ENCODE results near the gene B3GAT1.
A peak's percentile ranks its signal among the peaks of the same experiment; 100 is the strongest.

Gene B3GAT1

GRCh38 chr11:134394311-134394710, 17.7 kb downstream of the B3GAT1 start:
- H3K27ac Mint-ChIP-seq = no peak overlapping the region

DNA sequence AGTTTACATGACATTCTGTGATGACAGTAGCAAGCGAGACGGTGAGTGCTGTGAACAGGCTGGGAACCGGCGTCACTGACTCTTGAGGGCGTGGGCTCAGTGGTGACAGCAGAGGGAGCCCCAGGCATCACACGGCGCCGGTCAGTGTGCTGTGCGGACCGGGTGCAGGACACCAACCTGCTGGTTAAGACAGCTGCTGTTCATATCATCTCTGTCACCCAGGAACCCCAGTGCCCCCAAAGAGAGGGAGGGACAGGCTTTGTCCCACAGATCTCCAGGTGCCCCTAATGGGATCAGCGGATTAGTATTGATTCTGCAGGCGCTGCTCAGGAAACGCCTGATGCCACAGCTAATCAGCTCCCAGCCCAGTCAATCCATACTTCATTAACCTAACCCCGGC, 18.4 kb downstream of the B3GAT1 start:
- Mint-ChIP-seq H3K9me3 (no peaks in the 10 kb centered on the region), H3K36me3 (ENCODE audit: low read depth) (no peaks in the 10 kb centered on the region), H3K27ac (no peak overlapping the region), H3K4me1 (ENCODE audit: low read depth) (no peaks in the 10 kb centered on the region), H3K27me3 (peaks cover 22% of the 10 kb centered on the region), H3K4me3 (no peak overlapping the region)
- no peak for DNase-seq

More at GRCh38 chr11:134394311-134394710, 17.7 kb downstream of the B3GAT1 start:
- no peaks in the 10 kb centered on the region for H3K4me1 Mint-ChIP-seq (ENCODE audit: low read depth)
- peaks cover 17% of the 10 kb centered on the region for H3K27me3 Mint-ChIP-seq
- no peaks in the 10 kb centered on the region for H3K9me3 Mint-ChIP-seq
- no peak for DNase-seq
- H3K4me3 Mint-ChIP-seq = no peak overlapping the region
- no peaks in the 10 kb centered on the region for H3K36me3 Mint-ChIP-seq (ENCODE audit: low read depth)

GRCh38 chr11:134392953-134393615, 19.0 kb downstream of the B3GAT1 start:
- H3K36me3 Mint-ChIP-seq (ENCODE audit: low read depth) = no peaks in the 10 kb centered on the region
- H3K4me3 Mint-ChIP-seq = no peak overlapping the region
- no peaks in the 10 kb centered on the region for H3K4me1 Mint-ChIP-seq (ENCODE audit: low read depth)
- DNase-seq = no peak
- H3K27me3 Mint-ChIP-seq = peaks cover 22% of the 10 kb centered on the region
- H3K27ac Mint-ChIP-seq = no peak overlapping the region
- no peaks in the 10 kb centered on the region for H3K9me3 Mint-ChIP-seq

- Mint-ChIP-seq H3K4me1 (ENCODE audit: low read depth) (peaks cover 9% of the 10 kb centered on the region), H3K27me3 (peaks cover 27% of the 10 kb centered on the region), H3K36me3 (ENCODE audit: low read depth) (no peaks in the 10 kb centered on the region), H3K27ac (no peak overlapping the region), H3K4me3 (no peak overlapping the region), H3K9me3 (no peaks in the 10 kb centered on the region)
- no peak for DNase-seq
These were observed 20.4 kb downstream of the B3GAT1 start for GRCh38 chr11:134391656-134392055.

- peaks cover 16% of the 10 kb centered on the region for H3K4me1 Mint-ChIP-seq (ENCODE audit: low read depth)
- no peaks in the 10 kb centered on the region for H3K36me3 Mint-ChIP-seq (ENCODE audit: low read depth)
- H3K27me3 Mint-ChIP-seq = peaks cover 31% of the 10 kb centered on the region
- no peaks in the 10 kb centered on the region for H3K9me3 Mint-ChIP-seq
- no peak for DNase-seq
- H3K27ac Mint-ChIP-seq = no peak overlapping the region
- H3K4me3 Mint-ChIP-seq = no peak overlapping the region
These were observed 21.1 kb downstream of the B3GAT1 start for GRCh38 chr11:134390706-134391569.

GRCh38 chr11:134389464-134390180, 22.4 kb downstream of the B3GAT1 start:
- no peaks in the 10 kb centered on the region for H3K36me3 Mint-ChIP-seq (ENCODE audit: low read depth)
- H3K27me3 Mint-ChIP-seq = peaks cover 41% of the 10 kb centered on the region
- no peak overlapping the region for H3K27ac Mint-ChIP-seq
- no peak overlapping the region for H3K4me3 Mint-ChIP-seq
- no peak for DNase-seq
- no peaks in the 10 kb centered on the region for H3K9me3 Mint-ChIP-seq
- peaks cover 21% of the 10 kb centered on the region for H3K4me1 Mint-ChIP-seq (ENCODE audit: low read depth)

- Mint-ChIP-seq H3K4me3 (no peak overlapping the region), H3K27me3 (peaks cover 43% of the 10 kb centered on the region), H3K36me3 (ENCODE audit: low read depth) (no peaks in the 10 kb centered on the region), H3K27ac (no peak overlapping the region), H3K4me1 (ENCODE audit: low read depth) (peaks cover 21% of the 10 kb centered on the region), H3K9me3 (no peaks in the 10 kb centered on the region)
- no peak for DNase-seq
These were observed 23.5 kb downstream of the B3GAT1 start for GRCh38 chr11:134388590-134388989.

DNA sequence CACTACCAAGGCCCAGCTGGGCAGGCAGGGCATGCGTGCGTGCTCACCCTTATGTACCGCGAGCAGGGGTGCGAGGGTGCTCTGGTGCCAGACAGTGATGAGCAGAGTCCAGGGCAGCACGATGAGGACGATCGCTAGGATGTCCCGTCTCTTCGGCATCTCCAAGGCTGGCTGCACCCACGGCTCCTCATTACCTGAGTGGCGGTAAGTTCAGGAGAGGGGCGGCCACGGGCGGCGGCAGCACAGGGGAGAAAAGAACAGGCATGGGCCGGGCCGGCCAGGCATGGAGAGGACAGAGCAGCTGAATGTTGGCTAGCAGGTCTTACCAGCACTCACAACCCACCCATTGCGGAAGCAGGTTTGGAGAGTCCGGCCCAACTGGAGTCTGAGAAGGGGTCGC, 24.5 kb downstream of the B3GAT1 start:
- H3K27ac Mint-ChIP-seq = no peak overlapping the region

DNA sequence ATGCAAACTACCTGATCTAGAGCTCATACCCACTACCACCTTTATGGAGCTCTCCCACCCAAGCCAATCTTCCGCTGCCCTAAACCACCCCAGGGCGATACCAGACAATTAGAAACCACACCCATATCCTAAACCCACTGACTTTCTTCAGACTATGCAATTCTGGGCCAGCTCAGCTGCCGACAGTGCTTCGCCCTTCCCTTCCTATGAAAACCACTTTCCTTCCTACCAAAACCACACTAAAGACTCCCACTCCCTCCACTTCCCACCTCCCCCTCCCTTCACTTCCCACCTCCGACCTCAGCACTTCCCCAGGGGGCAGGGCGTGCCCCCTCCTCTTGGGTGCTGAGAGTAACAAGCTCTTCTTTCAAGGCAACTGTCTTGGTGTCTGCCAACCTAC, 25.1 kb downstream of the B3GAT1 start:
- no peak for DNase-seq
- Mint-ChIP-seq H3K9me3 (no peaks in the 10 kb centered on the region), H3K27ac (peak overlapping the region; percentile 11), H3K36me3 (ENCODE audit: low read depth) (no peaks in the 10 kb centered on the region), H3K4me1 (ENCODE audit: low read depth) (peaks cover 21% of the 10 kb centered on the region), H3K27me3 (peaks cover 43% of the 10 kb centered on the region), H3K4me3 (no peak overlapping the region)

More for the DNA sequence above, 24.5 kb downstream of the B3GAT1 start:
- H3K36me3 Mint-ChIP-seq (ENCODE audit: low read depth) = no peaks in the 10 kb centered on the region
- H3K4me1 Mint-ChIP-seq (ENCODE audit: low read depth) = peaks cover 21% of the 10 kb centered on the region
- no peaks in the 10 kb centered on the region for H3K9me3 Mint-ChIP-seq
- no peak overlapping the region for H3K4me3 Mint-ChIP-seq
- peaks cover 43% of the 10 kb centered on the region for H3K27me3 Mint-ChIP-seq
- DNase-seq = no peak

GRCh38 chr11:134385774-134386565, 26.1 kb downstream of the B3GAT1 start:
- Mint-ChIP-seq H3K27ac (no peak overlapping the region), H3K9me3 (no peaks in the 10 kb centered on the region), H3K27me3 (peaks cover 40% of the 10 kb centered on the region), H3K4me1 (ENCODE audit: low read depth) (peaks cover 21% of the 10 kb centered on the region), H3K36me3 (ENCODE audit: low read depth) (no peaks in the 10 kb centered on the region), H3K4me3 (no peak overlapping the region)
- no peak for DNase-seq

DNA sequence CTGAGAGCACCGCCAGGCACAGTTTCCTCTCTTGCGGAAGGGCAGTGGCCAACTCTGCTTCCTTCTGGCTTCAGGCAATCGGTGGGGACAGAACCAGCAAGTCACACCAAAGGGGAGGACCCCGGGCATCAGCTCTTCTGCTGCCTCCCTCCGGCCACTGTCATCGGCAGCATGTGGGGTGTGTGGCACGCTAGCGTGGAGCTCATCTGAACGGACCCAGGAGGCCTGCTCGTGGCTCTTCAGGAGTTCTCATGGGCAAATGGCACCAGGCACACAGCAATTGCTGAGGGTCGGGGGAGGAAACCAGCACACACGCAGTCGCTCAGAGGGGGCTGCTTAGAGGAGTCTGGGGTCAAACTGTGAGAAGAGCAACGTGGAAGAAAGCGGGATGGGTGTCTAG, 26.9 kb downstream of the B3GAT1 start:
- Mint-ChIP-seq H3K4me3 (no peak overlapping the region), H3K4me1 (ENCODE audit: low read depth) (peaks cover 21% of the 10 kb centered on the region), H3K9me3 (no peaks in the 10 kb centered on the region), H3K36me3 (ENCODE audit: low read depth) (no peaks in the 10 kb centered on the region), H3K27me3 (peaks cover 40% of the 10 kb centered on the region), H3K27ac (no peak overlapping the region)
- DNase-seq = no peak

GRCh38 chr11:134384406-134384805, 27.6 kb downstream of the B3GAT1 start:
- no peak overlapping the region for H3K27ac Mint-ChIP-seq
- no peaks in the 10 kb centered on the region for H3K36me3 Mint-ChIP-seq (ENCODE audit: low read depth)
- DNase-seq = no peak
- no peak overlapping the region for H3K4me3 Mint-ChIP-seq
- no peaks in the 10 kb centered on the region for H3K9me3 Mint-ChIP-seq
- H3K27me3 Mint-ChIP-seq = peaks cover 40% of the 10 kb centered on the region
- peaks cover 21% of the 10 kb centered on the region for H3K4me1 Mint-ChIP-seq (ENCODE audit: low read depth)

DNA sequence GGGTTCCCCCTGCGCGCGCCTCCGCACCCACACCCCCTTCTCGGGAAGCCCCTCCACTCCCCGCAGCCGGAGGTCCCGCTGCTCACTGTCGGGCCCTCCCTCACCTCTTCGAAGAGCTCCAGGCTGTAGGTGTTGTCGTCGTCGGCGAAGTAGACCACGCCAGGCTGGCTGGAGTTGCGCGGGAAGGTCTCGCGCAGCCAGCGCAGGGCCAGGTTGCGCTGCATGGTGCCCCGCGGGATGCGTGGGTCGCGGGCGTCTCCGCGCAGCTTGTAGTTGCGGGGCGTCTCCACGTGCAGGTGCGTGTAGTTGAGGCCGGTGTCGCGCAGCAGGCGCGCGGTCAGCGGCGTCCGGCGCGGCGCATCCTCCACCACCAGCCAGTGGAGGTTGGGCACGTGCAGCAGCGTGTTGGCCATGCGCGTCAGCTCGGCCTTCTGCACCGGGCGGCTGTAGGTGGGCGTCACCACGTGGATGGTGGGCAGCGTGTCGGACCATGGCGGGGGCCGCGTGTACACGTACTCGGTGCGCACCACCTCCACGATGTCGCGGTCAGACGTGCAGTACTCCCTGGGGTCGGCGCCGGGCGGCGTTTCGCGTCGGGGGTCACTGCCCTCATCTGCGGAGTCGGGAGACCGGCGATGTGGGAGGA, 28.3 kb downstream of the B3GAT1 start:
- H3K9me3 Mint-ChIP-seq = no peaks in the 10 kb centered on the region
- H3K27ac Mint-ChIP-seq = no peak overlapping the region
- H3K4me1 Mint-ChIP-seq (ENCODE audit: low read depth) = peaks cover 21% of the 10 kb centered on the region
- peaks cover 35% of the 10 kb centered on the region for H3K27me3 Mint-ChIP-seq
- no peak for DNase-seq
- H3K36me3 Mint-ChIP-seq (ENCODE audit: low read depth) = no peaks in the 10 kb centered on the region
- no peak overlapping the region for H3K4me3 Mint-ChIP-seq

DNA sequence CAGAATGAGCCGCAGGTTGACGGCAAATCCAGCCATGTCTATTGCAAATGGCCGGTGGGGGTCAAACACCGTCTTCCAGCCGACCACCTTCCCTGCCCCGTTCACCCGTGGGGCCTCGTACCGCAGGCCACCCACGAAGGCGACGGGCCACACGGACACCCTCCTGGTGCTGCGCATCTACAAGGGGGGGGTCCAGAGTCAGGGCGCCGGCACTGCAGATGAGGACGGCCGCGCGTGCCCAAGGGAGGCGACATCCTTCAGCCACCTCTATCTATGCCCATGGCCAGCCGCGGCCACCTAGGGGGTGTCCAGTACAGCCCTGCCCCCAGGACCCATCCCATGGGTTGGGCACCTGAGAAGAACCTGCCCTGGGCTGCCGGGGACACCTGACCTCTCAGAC, 29.2 kb downstream of the B3GAT1 start:
- no peak overlapping the region for H3K27ac Mint-ChIP-seq
- no peak for DNase-seq
- no peaks in the 10 kb centered on the region for H3K9me3 Mint-ChIP-seq
- peaks cover 30% of the 10 kb centered on the region for H3K27me3 Mint-ChIP-seq
- no peaks in the 10 kb centered on the region for H3K36me3 Mint-ChIP-seq (ENCODE audit: low read depth)
- H3K4me3 Mint-ChIP-seq = no peak overlapping the region
- peaks cover 21% of the 10 kb centered on the region for H3K4me1 Mint-ChIP-seq (ENCODE audit: low read depth)
